GM19452 (cell line): ENCODE data around the gene CTAG1A.
"Not testable (repeated sequence)": the region's sequence is repeated elsewhere in the genome, so short reads cannot be mapped to it uniquely, and the experiment has no call there.

Experiments used
- ATAC-seq: cut with Tn5 transposase; IDR thresholded peaks from one replicate; pipeline ENCODE4 v1.9.1; 2021; ENCODE audit not compliant: unreplicated experiment

CTAG1A gene

GRCh38 chrX:154570361-154570760, 14.6 kb upstream of the CTAG1A start:
- ATAC-seq = not testable (repeated sequence)

- not testable (repeated sequence) for ATAC-seq
Observed at GRCh38 chrX:154573061-154573460, 11.9 kb upstream of the CTAG1A start.

- ATAC-seq = not testable (repeated sequence)
Observed at GRCh38 chrX:154575076-154575475, 9.9 kb upstream of the CTAG1A start.

GRCh38 chrX:154582994-154583393, 1.9 kb upstream of the CTAG1A start:
- ATAC-seq = not testable (repeated sequence)

- ATAC-seq = not testable (repeated sequence)
Observed at GRCh38 chrX:154590415-154590814, 5.5 kb downstream of the CTAG1A start.

GRCh38 chrX:154592505-154592904, 7.6 kb downstream of the CTAG1A start:
- ATAC-seq = no peak

GRCh38 chrX:154593201-154593600, 8.3 kb downstream of the CTAG1A start:
- no peak for ATAC-seq

- ATAC-seq = no peak
Observed at GRCh38 chrX:154594491-154594890, 9.6 kb downstream of the CTAG1A start.

- ATAC-seq = no peak
Observed at GRCh38 chrX:154595559-154596249, 10.8 kb downstream of the CTAG1A start.

- no peak for ATAC-seq
Observed at GRCh38 chrX:154596290-154596929, 11.5 kb downstream of the CTAG1A start.

GRCh38 chrX:154597221-154597620, 12.3 kb downstream of the CTAG1A start:
- ATAC-seq = no peak

- ATAC-seq = no peak
Observed at GRCh38 chrX:154598656-154599055, 13.7 kb downstream of the CTAG1A start.

- no peak for ATAC-seq
Observed at GRCh38 chrX:154599531-154599930, 14.6 kb downstream of the CTAG1A start.

- ATAC-seq = no peak
Observed at GRCh38 chrX:154600759-154601374, 15.9 kb downstream of the CTAG1A start.

- ATAC-seq = no peak
Observed at GRCh38 chrX:154602226-154602625, 17.3 kb downstream of the CTAG1A start.

GRCh38 chrX:154602766-154603437, 18.0 kb downstream of the CTAG1A start:
- ATAC-seq = no peak

GRCh38 chrX:154603438-154604430, 18.8 kb downstream of the CTAG1A start:
- no peak for ATAC-seq

- no peak for ATAC-seq
Observed at GRCh38 chrX:154605566-154605965, 20.6 kb downstream of the CTAG1A start.

- ATAC-seq = no peak
Observed at GRCh38 chrX:154607370-154607769, 22.4 kb downstream of the CTAG1A start.

GRCh38 chrX:154607976-154608375, 23.0 kb downstream of the CTAG1A start:
- not testable (repeated sequence) for ATAC-seq
